OCI-LY3 (cell line): ENCODE data around the gene LRBA.

ENCODE experiments used
- CTCF ChIP-seq: fragments of 200-600, 300-600 bp; sonication (generic); IDR thresholded peaks from 2 replicates; pipeline ENCODE4 v1.5.1; 2014; ENCODE audit warnings: antibody characterized with exemption, low read length, low read depth
- EZH2phosphoT487 ChIP-seq: fragments of 200-600 bp; shearing (Covaris generic); IDR thresholded peaks from 2 replicates; pipeline ENCODE4 v1.6.1; 2018; ENCODE audit warnings: antibody characterized with exemption, mixed run types, low read depth

GRCh38 chr4:150906987-150907633 is 108.0 kb downstream of the LRBA start:
- no peak for TF ChIP-seq CTCF
- TF ChIP-seq EZH2phosphoT487 = no peak
